Subcutaneous adipose tissue (tissue), 4 donors: Measurements from ENCODE around the gene TNF. TPM values are rescaled to one million over a fixed set of nuclear protein-coding genes. Genes with fewer than 3 reads are reported as not detected.

ENCODE experiments used
- CTCF ChIP-seq: fragments of 450-650 bp; IDR thresholded peaks from one replicate; pipeline ENCODE4 v1.5.1; 2016; ENCODE audit warnings: low read depth, mild to moderate bottlenecking, control low read depth, antibody characterized with exemption, moderate library complexity
- total RNA-seq, 4 donors: library from RNA; depleted of rRNA; stranded (reverse); fragments of >200 nt; gene quantifications; one replicate each; pipeline ENCODE4 v1.1.0, GENCODE V29; 2016

TNF gene
- total RNA-seq, 4 donors from 2014 or later: 0.22 to 0.82 TPM; not detected in 2

GRCh38 chr6:31538805-31539400 is 36.5 kb upstream of the TNF start:
- TF ChIP-seq CTCF: no peak

GRCh38 chr6:31540640-31541039 is 34.7 kb upstream of the TNF start:
- no peak for TF ChIP-seq CTCF

- no peak for TF ChIP-seq CTCF
Measured at GRCh38 chr6:31541059-31541657, 34.2 kb upstream of the TNF start.

GRCh38 chr6:31541658-31542521 is 33.5 kb upstream of the TNF start, which contains the start of gene DDX39B:
DDX39B (minus strand) TSS chr6:31542003; CDS start chr6:31540532, 1,471 bp downstream.
- TF ChIP-seq CTCF: no peak

GRCh38 chr6:31543639-31544038 is 31.7 kb upstream of the TNF start:
- TF ChIP-seq CTCF: no peak

GRCh38 chr6:31544676-31545075 is 30.7 kb upstream of the TNF start:
- TF ChIP-seq CTCF: no peak

- TF ChIP-seq CTCF: no peak
Measured at GRCh38 chr6:31545291-31545690, 30.1 kb upstream of the TNF start.
